Body of pancreas (tissue), 4 donors: ENCODE results near the gene TIAM1.

ENCODE experiments used
- POLR2A ChIP-seq, 3 donors: fragments of 450-650 bp; IDR thresholded peaks; one replicate each; pipeline ENCODE4 v1.6.1; 2016; ENCODE audit warnings: antibody characterized with exemption in 3 of 3, mild to moderate bottlenecking in 2 of 3
- TF ChIP-seq, protein P1 (sequence below), 7 experiments: fragments of 450-650 bp in 4 of 7; fragments of 200-600 bp in 3 of 7; sonication (generic) in 3 of 7; IDR thresholded peaks; one replicate each; pipeline ENCODE4 v1.5.1; 2016 to 2019; ENCODE audit warnings: antibody characterized with exemption in 7 of 7

DNA sequence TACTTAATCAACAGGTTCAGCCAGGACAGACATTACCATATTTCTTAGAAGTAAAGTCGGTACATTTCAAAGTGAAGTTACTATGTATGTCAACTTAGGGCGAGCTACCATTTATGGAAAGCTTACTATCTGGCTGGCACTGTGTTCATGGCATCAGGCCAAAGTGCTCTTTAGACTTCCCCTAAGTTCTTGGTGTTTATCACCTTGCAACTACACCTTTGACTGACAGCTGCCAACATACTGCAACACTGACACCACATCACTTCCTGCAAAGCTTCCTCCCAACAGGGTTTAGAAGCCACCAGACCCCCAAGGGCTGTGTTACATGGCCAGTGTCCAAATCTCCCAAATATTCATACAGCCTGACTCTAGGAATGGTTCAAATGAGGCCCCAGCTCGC lies 61.0 kb downstream of the TIAM1 start:
- TF ChIP-seq, protein P1, sequence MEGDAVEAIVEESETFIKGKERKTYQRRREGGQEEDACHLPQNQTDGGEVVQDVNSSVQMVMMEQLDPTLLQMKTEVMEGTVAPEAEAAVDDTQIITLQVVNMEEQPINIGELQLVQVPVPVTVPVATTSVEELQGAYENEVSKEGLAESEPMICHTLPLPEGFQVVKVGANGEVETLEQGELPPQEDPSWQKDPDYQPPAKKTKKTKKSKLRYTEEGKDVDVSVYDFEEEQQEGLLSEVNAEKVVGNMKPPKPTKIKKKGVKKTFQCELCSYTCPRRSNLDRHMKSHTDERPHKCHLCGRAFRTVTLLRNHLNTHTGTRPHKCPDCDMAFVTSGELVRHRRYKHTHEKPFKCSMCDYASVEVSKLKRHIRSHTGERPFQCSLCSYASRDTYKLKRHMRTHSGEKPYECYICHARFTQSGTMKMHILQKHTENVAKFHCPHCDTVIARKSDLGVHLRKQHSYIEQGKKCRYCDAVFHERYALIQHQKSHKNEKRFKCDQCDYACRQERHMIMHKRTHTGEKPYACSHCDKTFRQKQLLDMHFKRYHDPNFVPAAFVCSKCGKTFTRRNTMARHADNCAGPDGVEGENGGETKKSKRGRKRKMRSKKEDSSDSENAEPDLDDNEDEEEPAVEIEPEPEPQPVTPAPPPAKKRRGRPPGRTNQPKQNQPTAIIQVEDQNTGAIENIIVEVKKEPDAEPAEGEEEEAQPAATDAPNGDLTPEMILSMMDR (IDR thresholded peaks at IDR 0.05) = no peak
- no peak for TF ChIP-seq POLR2A (IDR thresholded peaks at IDR 0.05)
